ENCODE measurements around the gene DTHD1. TPM values are rescaled to one million over a fixed set of nuclear protein-coding genes. Genes with fewer than 3 reads are reported as not detected.

The DTHD1 gene
- total RNA-seq, 1 experiment from 2014 or later, result not detected

DNA sequence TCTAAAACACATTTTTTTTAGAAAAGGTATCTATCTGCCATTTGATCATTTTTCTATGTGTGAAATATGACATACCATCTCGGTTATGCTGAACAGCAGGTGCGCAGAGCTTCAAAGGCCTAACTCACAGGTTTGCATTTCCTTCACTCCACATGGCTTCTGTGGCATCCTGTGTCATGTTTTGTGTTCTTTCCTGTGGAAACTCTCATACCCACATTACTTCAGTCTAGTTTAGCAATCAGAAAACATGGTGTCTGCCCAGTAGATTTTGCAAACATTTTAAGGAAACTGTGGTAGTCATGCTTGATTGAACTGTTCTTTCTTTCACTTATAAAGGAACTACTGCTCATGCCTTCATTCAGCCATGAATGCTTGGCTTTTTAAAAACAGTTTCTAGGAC is 25.8 kb upstream of the DTHD1 start:
- DNase-seq, result no peak
- Histone ChIP-seq H3K27me3 (ENCODE audit: control insufficient read depth, insufficient read depth, low read length) (no peaks in the 10 kb centered on the region), H3K36me3 (replicated peaks; ENCODE audit: control insufficient read depth, insufficient read depth, low read length) (no peaks in the 10 kb centered on the region), H3K4me3 (ENCODE audit: insufficient read depth, low read depth, low read length) (no peak overlapping the region)

- H3K36me3 ChIP-seq (replicated peaks; ENCODE audit: control insufficient read depth, insufficient read depth, low read length), result no peaks in the 10 kb centered on the region
- H3K4me3 ChIP-seq (ENCODE audit: insufficient read depth, low read depth, low read length), result no peak overlapping the region
- H3K27me3 ChIP-seq (ENCODE audit: control insufficient read depth, insufficient read depth, low read length), result no peaks in the 10 kb centered on the region
- no peak for DNase-seq
Measured at GRCh38 chr4:36256398-36256891, 25.0 kb upstream of the DTHD1 start.

DNA sequence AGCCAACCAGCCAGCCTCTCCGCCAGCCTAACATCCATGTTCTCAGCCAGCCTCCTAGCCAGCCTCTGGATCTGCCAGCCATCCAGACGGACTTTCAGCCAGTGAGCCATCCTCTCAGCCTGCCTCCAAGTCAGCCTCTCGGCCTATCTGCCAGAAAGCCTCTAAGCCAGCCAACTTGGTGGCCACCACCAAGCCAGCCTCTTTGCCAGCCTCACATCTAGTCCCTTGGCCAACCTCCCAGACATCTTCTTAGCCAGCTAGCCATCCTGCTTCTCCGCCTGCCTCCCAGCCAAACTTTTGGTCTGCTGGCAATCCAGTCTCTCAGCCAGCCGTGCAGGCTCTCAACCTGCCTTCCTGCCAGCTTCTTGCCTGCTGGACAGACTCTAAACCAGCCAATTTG is 20.7 kb upstream of the DTHD1 start:
- no peaks in the 10 kb centered on the region for H3K27me3 ChIP-seq (ENCODE audit: control insufficient read depth, insufficient read depth, low read length)
- no peak overlapping the region for H3K4me3 ChIP-seq (ENCODE audit: insufficient read depth, low read depth, low read length)
- H3K36me3 ChIP-seq (replicated peaks; ENCODE audit: control insufficient read depth, insufficient read depth, low read length), result no peaks in the 10 kb centered on the region
- no peak for DNase-seq

DNA sequence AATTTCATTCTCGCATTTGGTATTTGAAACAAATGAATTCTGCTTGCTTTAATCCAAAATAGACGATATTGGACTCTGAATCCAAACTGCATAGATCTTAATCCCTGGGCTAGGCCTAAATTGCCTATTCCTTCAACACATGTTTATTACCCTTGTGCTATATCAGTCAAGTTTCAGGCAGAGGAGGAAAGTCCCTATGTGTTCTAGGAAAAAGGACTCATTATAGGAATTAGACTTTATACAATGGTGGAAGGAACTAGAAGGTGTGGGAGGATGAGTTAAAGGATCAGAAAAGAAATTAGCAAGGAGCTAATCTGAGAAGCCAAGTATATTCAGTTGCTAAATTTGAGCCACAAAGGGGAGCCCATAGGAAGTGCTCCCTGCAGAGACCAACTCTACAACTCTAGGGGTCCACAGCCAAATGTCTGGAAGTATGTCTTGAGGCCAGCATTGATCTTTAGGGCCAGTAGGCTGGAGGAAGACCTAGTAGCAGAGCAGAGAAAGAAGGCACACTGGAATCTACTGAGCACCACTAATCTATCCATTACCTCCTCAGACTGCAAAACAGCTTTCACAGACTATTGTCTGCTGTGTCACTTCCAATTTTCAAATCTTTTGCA is 17.1 kb upstream of the DTHD1 start:
- no peaks in the 10 kb centered on the region for H3K27me3 ChIP-seq (ENCODE audit: control insufficient read depth, insufficient read depth, low read length)
- H3K36me3 ChIP-seq (replicated peaks; ENCODE audit: control insufficient read depth, insufficient read depth, low read length), result no peaks in the 10 kb centered on the region
- DNase-seq, result no peak
- H3K4me3 ChIP-seq (ENCODE audit: insufficient read depth, low read depth, low read length), result no peak overlapping the region

GRCh38 chr4:36267486-36268268 is 13.7 kb upstream of the DTHD1 start:
- no peaks in the 10 kb centered on the region for H3K27me3 ChIP-seq (ENCODE audit: control insufficient read depth, insufficient read depth, low read length)
- no peaks in the 10 kb centered on the region for H3K36me3 ChIP-seq (replicated peaks; ENCODE audit: control insufficient read depth, insufficient read depth, low read length)
- DNase-seq, result no peak
- no peak overlapping the region for H3K4me3 ChIP-seq (ENCODE audit: insufficient read depth, low read depth, low read length)

- Histone ChIP-seq H3K36me3 (replicated peaks; ENCODE audit: control insufficient read depth, insufficient read depth, low read length) (no peaks in the 10 kb centered on the region), H3K27me3 (ENCODE audit: control insufficient read depth, insufficient read depth, low read length) (no peaks in the 10 kb centered on the region), H3K4me3 (ENCODE audit: insufficient read depth, low read depth, low read length) (no peak overlapping the region)
- DNase-seq, result no peak
Measured at GRCh38 chr4:36269101-36269500, 12.3 kb upstream of the DTHD1 start.

- Histone ChIP-seq H3K36me3 (replicated peaks; ENCODE audit: control insufficient read depth, insufficient read depth, low read length) (no peaks in the 10 kb centered on the region), H3K4me3 (ENCODE audit: insufficient read depth, low read depth, low read length) (no peak overlapping the region), H3K27me3 (ENCODE audit: control insufficient read depth, insufficient read depth, low read length) (no peaks in the 10 kb centered on the region)
- DNase-seq, result no peak
Measured at GRCh38 chr4:36269533-36270173, 11.8 kb upstream of the DTHD1 start.

- Histone ChIP-seq H3K36me3 (replicated peaks; ENCODE audit: control insufficient read depth, insufficient read depth, low read length) (no peaks in the 10 kb centered on the region), H3K4me3 (ENCODE audit: insufficient read depth, low read depth, low read length) (no peak overlapping the region), H3K27me3 (ENCODE audit: control insufficient read depth, insufficient read depth, low read length) (no peaks in the 10 kb centered on the region)
- no peak for DNase-seq
Measured at GRCh38 chr4:36273276-36273675, 8.1 kb upstream of the DTHD1 start.

- DNase-seq, result no peak
- H3K36me3 ChIP-seq (replicated peaks; ENCODE audit: control insufficient read depth, insufficient read depth, low read length), result no peaks in the 10 kb centered on the region
- no peak overlapping the region for H3K4me3 ChIP-seq (ENCODE audit: insufficient read depth, low read depth, low read length)
Measured at GRCh38 chr4:36274158-36274557, 7.3 kb upstream of the DTHD1 start.

GRCh38 chr4:36277533-36277932 is 3.9 kb upstream of the DTHD1 start:
- no peak for DNase-seq
- H3K36me3 ChIP-seq (replicated peaks; ENCODE audit: control insufficient read depth, insufficient read depth, low read length), result no peaks in the 10 kb centered on the region
- H3K27me3 ChIP-seq (ENCODE audit: control insufficient read depth, insufficient read depth, low read length), result no peaks in the 10 kb centered on the region
- no peak overlapping the region for H3K4me3 ChIP-seq (ENCODE audit: insufficient read depth, low read depth, low read length)

More at GRCh38 chr4:36274158-36274557, 7.3 kb upstream of the DTHD1 start:
- no peaks in the 10 kb centered on the region for H3K27me3 ChIP-seq (ENCODE audit: control insufficient read depth, insufficient read depth, low read length)

- Histone ChIP-seq H3K27me3 (ENCODE audit: control insufficient read depth, insufficient read depth, low read length) (no peaks in the 10 kb centered on the region), H3K36me3 (replicated peaks; ENCODE audit: control insufficient read depth, insufficient read depth, low read length) (no peaks in the 10 kb centered on the region), H3K4me3 (ENCODE audit: insufficient read depth, low read depth, low read length) (no peak overlapping the region)
- no peak for DNase-seq
Measured at GRCh38 chr4:36278789-36279188, 2.6 kb upstream of the DTHD1 start.

DNA sequence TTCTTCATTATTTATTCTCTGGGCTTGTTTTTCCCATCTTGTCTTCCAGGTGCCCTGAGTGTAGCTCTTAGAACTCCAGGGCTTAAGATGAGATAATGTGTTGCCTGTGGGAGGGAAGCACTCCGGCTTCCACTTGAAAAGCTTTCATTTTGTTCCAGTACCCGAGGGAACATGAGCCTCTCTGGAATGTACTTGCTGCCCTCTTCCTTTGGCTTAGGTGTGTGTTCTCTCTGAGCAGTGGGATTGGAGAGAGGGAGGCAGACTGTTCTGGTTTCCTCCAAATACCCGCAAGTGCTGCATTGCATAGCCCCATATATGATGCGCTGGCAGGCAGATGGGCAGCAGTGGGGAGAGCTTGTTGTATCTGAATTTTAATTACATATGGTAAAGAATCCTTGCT is 861 bp upstream of the DTHD1 start:
- Histone ChIP-seq H3K27me3 (ENCODE audit: control insufficient read depth, insufficient read depth, low read length) (no peaks in the 10 kb centered on the region), H3K4me3 (ENCODE audit: insufficient read depth, low read depth, low read length) (no peak overlapping the region), H3K36me3 (replicated peaks; ENCODE audit: control insufficient read depth, insufficient read depth, low read length) (no peaks in the 10 kb centered on the region)
- DNase-seq, result peak; percentile 16

DNA sequence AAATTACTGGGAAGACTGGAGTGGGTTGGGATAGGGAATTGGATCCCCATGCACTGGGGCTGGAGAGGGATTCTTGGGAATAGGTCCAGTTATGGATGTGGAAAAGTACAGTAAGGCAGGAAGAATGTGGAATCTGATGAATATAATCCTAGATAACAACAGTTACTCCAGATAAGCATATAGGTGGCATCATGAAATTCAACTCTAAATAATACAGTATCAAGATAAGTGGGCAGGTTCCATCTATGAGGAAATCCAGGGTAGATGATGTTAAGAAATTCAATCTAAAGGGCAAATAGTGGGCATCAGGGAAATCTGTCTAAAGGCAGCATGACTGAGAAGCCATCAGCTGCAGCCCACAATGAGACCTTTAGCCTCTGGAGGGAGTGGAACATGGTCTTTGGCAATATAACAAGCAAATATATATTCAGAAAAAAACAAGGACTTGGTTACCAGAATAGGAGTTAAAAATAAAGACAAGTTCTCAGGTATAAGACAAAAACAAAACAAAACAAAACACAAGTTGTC is 1.2 kb downstream of the DTHD1 start:
- Histone ChIP-seq H3K27me3 (ENCODE audit: control insufficient read depth, insufficient read depth, low read length) (no peaks in the 10 kb centered on the region), H3K36me3 (replicated peaks; ENCODE audit: control insufficient read depth, insufficient read depth, low read length) (no peaks in the 10 kb centered on the region), H3K4me3 (ENCODE audit: insufficient read depth, low read depth, low read length) (no peak overlapping the region)
- DNase-seq, result no peak

- Histone ChIP-seq H3K4me3 (ENCODE audit: insufficient read depth, low read depth, low read length) (no peak overlapping the region), H3K27me3 (ENCODE audit: control insufficient read depth, insufficient read depth, low read length) (no peaks in the 10 kb centered on the region), H3K36me3 (replicated peaks; ENCODE audit: control insufficient read depth, insufficient read depth, low read length) (no peaks in the 10 kb centered on the region)
- no peak for DNase-seq
Measured at GRCh38 chr4:36283912-36284465, 2.6 kb downstream of the DTHD1 start.
